HG02588 (cell line): ENCODE results near the gene ST6GALNAC4.

Experiments
- ATAC-seq: cut with Tn5 transposase; IDR thresholded peaks from one replicate; pipeline ENCODE4 v1.9.1; 2021; ENCODE audit warnings: mild to moderate bottlenecking, moderate library complexity; ENCODE audit not compliant: unreplicated experiment

The ST6GALNAC4 gene

GRCh38 chr9:127915801-127916719, 781 bp downstream of the ST6GALNAC4 start:
- ATAC-seq = no peak

GRCh38 chr9:127915325-127915752, 1.5 kb downstream of the ST6GALNAC4 start:
- no peak for ATAC-seq

- ATAC-seq = no peak
Observed at GRCh38 chr9:127913682-127914081, 3.2 kb downstream of the ST6GALNAC4 start.

GRCh38 chr9:127912882-127913281, 4.0 kb downstream of the ST6GALNAC4 start:
- ATAC-seq = no peak

GRCh38 chr9:127912296-127912695, 4.5 kb downstream of the ST6GALNAC4 start:
- ATAC-seq = no peak

- no peak for ATAC-seq
Observed at GRCh38 chr9:127910613-127911205, 6.1 kb downstream of the ST6GALNAC4 start.

GRCh38 chr9:127909839-127910273, 7.0 kb downstream of the ST6GALNAC4 start:
- ATAC-seq = no peak

- ATAC-seq = no peak
Observed at GRCh38 chr9:127908660-127908926, 8.2 kb downstream of the ST6GALNAC4 start.

GRCh38 chr9:127907867-127908659, 8.8 kb downstream of the ST6GALNAC4 start:
- no peak for ATAC-seq

GRCh38 chr9:127905788-127906191, 11.1 kb downstream of the ST6GALNAC4 start:
- no peak for ATAC-seq

- ATAC-seq = no peak
Observed at GRCh38 chr9:127905004-127905728, 11.7 kb downstream of the ST6GALNAC4 start.

GRCh38 chr9:127904561-127905003, 12.3 kb downstream of the ST6GALNAC4 start:
- no peak for ATAC-seq

- no peak for ATAC-seq
Observed at GRCh38 chr9:127903557-127904475, 13.0 kb downstream of the ST6GALNAC4 start.

GRCh38 chr9:127899128-127899943, 17.5 kb downstream of the ST6GALNAC4 start, which contains the start of gene ST6GALNAC6:
Gene ST6GALNAC6, minus strand, starts transcription at chr9:127899603. Its CDS starts 1,622 bp downstream, at chr9:127897981.
- peak; percentile 54 for ATAC-seq

GRCh38 chr9:127898433-127899127, 18.3 kb downstream of the ST6GALNAC4 start:
- no peak for ATAC-seq

- ATAC-seq = no peak
Observed at GRCh38 chr9:127897193-127897692, 19.6 kb downstream of the ST6GALNAC4 start.

GRCh38 chr9:127896395-127897192, 20.2 kb downstream of the ST6GALNAC4 start:
- no peak for ATAC-seq
